ENCODE measurements around the gene TRPM2.
"Not testable (repeated sequence)": the region's sequence is repeated elsewhere in the genome, so short reads cannot be mapped to it uniquely, and the experiment has no call there.

The TRPM2 gene

DNA sequence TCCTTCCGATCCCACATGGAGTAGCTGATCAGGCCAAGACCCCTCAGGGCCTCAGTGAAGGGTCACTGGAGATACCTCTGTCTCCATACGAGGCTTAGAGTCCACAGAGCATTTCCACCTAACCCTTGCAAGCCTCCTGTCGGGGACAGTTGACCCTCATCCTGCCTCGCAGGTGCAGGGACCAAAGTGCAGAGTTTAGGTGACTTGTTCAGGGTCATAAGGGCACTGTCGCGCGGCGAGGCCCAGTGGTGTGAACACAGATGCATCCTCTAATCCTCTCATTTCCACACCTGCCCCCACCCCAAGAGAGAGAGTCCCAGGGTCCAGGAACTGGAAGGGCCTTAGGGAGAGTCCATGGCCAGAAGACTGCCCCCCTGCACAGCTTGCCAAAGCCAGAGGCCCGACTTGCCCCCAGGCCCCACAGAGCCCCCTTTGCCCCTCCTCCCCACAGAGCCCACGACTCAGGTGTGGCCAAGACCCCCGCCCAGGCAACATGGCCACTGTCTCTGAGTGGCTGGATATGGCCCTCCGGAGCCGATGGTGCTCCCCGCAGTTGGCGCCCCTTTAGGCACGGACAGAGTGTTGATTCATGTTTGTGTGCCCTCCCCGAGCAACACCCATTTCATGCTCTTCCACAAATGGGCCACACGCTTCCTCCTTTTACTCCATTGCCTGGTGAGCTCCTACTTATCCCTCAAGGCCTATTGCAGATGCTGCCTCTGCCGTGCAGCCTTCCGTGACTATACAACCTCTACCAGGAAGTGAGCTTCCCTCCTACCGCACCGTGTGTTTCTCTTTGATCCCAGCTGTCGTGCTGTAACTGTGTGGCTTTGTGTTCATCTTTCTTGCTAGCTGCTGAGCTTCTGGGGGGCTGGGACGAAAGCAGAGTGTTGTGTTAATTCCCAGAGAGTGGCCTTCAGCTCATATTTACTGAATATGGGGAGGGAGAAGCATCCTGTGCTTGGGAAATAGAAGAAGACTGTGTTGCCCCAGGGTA, 1.7 kb downstream of the TRPM2 start:
- DNase-seq = no peak

DNA sequence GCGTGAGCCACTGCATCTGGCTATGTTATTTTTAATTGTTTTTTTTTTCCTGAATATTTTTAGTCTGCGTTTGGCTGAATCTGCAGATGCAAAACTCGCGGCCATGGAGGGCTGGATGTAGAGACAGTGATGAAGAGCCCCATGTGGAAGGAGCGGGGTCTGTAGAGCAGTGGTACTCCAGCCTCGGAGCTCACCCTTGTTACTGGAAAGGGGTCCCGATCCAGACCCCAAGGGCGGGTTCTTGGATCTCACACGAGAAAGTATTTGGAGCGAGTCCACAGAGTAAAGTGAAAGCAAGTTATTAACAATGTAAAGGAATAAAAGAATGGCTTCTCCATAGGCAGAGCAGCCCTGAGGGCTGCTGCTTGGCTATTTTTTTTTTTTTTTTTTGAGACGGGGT, 2.7 kb downstream of the TRPM2 start:
- no peak for DNase-seq

DNA sequence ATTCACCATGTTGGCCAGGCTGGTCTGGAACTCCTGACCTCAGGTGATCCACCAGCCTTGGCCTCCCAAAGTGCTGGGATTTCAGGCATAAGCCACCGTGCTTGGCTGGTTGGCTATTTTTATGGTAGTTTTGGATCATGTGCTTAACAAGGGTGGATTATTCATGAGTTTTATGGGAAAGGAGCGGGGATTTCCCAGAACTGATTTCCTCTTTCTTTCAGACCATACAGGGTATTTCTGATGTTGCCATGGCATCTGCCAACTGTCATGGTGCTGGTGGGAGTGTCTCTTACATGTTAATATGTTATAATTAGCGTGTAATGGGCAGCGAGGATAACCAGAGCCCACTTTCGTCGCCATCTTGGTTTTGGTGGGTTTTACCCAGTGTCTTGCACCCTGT, 3.2 kb downstream of the TRPM2 start:
- DNase-seq = no peak

DNA sequence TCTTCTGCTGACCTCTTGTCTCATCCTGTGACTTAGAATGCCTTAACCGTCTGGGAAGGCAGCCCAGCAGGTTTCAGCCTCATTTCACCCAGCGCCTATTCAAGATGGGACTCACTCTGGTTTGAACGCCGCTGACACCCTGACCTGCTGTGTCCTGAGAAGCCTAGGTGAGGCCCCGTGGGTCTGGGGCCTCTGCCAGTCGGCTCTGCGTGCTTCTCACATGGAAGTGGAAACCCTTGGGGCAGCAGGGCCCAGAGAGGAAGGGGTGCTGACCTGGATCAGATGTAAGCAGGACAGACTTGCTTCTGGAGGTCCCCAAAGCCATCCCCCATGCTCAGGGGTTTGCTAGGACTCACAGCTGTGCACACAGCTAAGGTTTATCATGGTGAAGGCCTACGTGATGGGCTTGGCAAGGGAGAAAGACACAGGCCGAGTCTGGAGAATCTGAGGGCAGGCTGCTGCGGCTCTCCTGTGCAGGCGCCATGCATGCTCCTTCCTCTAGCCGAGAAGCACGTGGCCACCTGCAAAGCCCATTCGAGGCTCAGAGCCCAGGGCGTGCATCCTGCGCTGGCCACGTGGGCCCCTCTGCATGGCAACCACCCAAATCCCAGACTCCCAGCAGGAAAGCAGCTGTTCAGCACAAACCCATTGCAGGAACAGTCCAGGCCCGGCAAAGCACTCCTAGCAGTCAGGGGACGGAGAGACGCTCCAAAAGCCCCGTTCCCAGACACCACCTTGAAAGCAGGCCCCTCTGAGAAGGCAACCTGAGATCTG, 3.8 kb downstream of the TRPM2 start:
- DNase-seq = no peak

GRCh38 chr21:44359396-44359795, 6.0 kb downstream of the TRPM2 start:
- no peak for DNase-seq

DNA sequence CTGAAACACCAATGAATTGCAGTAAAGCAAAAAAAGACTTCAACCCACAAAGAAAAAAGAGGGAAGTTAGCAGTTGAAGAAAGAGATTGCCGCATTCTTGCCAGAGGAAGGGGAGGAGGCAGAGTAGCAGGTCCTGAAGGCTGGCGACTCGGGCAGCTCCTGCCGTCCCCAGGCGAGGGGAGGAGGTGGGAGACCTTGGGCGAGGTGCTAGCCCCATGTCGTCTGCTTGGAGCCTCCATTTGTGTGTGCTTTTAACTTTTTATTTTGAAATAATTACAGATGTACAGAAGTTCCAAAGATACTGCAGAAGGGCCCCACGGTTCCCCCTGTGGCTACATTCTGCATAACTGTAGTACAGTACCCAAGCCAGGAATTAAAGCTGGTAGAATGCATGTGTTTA, 6.7 kb downstream of the TRPM2 start:
- DNase-seq = no peak

DNA sequence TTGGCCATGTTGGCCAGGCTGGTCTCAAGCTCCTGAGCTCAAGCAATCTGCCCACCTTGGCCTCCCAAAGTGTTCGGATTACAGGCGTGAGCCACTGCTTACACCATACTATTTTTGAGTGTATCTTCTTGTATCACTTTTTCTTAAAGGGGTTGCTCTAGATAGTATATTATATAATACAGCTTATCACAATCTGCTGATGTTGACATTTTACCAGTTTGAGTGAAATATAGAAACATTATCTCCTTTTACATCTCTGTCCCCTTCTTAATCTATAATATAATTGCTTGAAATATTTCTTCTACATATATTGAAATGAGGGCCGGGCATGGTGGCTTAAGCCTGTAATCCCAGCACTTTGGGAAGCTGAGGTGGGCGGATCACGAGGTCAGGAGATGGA, 8.5 kb downstream of the TRPM2 start:
- not testable (repeated sequence) for DNase-seq

DNA sequence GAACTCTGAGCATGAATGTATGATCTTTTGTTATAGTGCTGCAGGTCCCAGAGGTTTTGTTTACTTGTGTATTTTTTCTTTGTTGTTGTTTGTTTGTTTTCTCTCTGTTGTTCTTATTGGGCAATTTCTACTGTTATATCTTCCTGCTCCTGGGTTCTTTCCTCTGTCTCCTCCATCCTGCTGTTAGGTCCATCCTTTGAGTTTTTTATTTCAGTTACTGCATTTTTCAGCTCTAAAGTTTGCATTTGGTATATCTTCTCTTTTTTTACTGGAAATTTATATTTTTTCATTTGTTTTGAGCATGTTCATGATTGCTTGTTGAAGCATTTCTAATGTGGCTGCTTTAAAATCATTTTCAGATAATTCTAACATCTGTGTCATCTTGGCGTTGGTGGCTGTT, 9.9 kb downstream of the TRPM2 start:
- no peak for DNase-seq

DNA sequence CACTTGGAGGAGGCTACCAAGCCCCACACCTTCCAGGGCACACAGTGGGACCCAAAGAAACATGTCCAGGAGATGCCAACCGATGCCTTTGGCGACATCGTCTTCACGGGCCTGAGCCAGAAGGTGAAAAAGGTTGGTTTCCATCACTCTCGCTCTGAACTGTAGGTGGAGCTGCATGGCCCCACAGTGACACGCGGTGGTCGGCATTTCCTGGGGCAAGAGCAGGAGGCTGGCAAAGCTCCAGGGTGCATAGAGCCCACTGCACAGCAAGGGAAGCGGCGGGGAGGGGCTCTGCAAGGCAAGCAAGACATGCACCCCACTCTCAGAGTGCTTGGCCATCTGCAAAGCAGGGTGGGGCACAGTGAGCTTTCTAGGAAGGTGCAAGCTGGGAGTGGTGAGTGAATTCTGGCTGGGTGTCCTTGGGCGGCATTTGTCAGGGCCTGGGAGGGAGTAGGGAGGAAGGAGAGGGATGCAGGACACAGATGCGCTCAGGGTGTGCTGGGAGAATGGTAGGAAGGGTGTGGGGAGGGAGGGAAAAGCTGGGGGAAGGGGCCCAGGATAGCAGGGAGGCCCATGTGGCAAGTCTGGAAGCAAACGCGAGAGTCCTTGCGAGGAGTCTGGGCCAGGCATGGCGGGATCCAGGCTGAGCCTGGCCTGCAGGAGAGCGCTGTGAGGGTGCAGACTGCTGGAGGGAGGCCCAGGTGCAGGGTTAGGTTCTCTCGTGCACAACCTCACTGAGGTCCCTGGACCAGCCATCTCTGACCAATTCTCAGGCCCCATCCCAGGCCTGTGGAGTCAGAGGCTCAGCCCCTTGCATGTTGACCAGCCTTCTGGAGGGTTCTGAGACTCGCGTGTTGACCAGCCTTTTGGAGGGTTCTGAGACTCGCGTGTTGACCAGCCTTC, 11.0 kb downstream of the TRPM2 start:
- DNase-seq = no peak

DNA sequence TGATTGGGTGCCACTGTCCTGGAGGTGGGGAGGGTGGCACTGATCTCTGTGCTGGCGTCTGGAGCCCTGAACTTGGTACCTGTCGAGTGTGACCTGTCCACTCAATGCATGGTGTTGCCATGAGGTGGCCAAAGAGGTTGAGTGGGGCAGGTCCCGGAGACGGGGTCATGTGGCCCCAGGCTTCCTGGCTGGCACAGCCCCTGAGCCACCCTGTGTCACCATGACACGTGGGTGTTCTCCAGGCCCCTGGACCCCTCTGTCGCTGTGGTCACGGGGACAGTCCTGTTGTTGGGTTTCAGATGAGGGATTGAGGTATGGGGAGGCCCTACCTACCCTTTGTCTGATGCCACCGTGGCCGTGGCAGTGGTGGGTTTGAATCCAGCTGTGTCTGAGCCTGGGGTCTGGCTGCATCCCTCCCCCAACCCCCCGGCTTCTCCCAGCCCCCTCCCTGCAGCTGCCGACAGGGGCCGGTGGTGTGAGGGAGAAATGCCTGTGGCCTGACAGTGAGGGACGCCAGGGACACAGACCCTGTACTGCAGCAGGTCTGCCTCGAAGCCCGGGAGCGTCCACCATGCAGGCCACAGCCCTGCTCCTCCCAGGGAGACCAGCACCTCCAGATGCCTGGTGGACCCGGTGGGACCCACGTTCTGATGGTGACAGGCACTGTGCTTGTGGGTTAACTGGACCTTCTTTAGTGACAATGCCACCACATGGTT, 12.0 kb downstream of the TRPM2 start:
- DNase-seq = no peak

GRCh38 chr21:44365967-44366585, 12.7 kb downstream of the TRPM2 start:
- DNase-seq = no peak

DNA sequence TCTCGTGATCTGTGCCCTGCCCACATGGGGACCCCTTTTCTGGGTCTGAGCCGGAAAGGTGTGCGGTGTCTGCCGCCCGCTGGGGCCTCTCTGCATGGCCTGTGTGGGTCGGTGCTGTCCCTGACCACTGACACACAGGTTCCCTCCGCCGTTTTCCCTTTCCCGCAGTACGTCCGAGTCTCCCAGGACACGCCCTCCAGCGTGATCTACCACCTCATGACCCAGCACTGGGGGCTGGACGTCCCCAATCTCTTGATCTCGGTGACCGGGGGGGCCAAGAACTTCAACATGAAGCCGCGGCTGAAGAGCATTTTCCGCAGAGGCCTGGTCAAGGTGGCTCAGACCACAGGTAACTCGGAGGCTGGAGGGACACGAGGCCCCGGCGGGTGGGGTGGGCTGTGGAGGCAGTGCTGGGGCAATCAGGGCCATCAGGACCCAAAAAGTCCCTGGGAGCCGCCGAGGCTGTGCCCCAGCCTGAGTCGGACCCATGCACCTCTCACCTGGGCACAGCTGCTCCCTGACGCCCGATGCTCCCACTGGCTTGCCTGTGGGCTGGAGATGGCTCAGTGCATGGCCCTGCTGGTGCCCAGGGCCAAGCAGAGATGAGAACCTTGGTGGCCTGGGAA, 13.3 kb downstream of the TRPM2 start:
- no peak for DNase-seq

GRCh38 chr21:44368711-44369446, 15.5 kb downstream of the TRPM2 start:
- no peak for DNase-seq

- DNase-seq = no peak
Measured at GRCh38 chr21:44370027-44370735, 16.8 kb downstream of the TRPM2 start.

DNA sequence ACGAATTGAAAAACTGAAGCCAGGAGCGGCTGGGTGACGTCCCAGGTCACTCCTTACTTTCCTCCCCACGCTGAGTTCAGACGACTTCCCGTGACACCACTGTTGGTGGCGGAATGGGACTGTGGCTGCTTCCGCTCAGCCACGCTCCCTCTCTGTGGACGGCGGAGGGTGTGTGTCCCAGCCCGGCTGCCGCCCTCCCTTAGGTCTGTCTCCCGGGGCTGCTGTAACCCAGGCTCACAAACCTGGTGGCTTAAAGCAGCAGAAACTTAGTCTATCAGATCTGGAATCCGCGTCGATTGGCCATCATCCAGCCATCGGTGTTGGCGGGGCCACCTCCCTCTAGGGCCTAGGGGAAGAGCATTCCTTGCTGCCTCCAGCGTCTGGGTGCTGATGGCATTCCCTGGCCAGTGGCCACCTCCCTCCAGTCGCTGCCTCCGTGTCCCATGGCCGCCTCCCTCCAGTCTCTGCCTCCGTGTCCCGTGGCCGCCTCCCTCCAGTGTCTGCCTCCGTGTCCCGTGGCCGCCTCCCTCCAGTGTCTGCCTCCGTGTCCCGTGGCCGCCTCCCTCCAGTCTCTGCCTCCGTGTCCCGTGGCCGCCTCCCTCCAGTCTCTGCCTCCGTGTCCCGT, 17.5 kb downstream of the TRPM2 start:
- DNase-seq = no peak

GRCh38 chr21:44371596-44371995, 18.2 kb downstream of the TRPM2 start:
- DNase-seq = no peak

DNA sequence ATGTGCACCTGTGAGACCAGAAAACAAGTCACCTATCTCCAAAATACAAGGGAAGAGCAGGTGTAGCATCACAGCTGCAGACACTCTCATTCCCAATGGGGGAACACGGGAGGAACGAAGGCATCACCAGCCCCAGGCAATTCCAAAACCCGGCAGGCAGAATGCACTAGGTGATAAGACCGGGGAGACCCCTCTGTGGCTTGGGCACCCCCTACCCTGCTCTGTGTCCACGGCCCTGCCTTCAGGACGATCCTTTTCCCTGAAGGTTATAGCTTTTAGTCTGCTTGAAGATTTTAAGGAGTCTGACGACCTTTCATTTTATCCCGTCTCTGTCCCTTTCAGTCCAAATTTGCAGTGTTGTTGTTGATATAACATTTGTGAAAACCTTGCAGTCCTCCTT, 19.2 kb downstream of the TRPM2 start:
- no peak for DNase-seq

GRCh38 chr21:44374601-44375280, 21.3 kb downstream of the TRPM2 start:
- DNase-seq = no peak

DNA sequence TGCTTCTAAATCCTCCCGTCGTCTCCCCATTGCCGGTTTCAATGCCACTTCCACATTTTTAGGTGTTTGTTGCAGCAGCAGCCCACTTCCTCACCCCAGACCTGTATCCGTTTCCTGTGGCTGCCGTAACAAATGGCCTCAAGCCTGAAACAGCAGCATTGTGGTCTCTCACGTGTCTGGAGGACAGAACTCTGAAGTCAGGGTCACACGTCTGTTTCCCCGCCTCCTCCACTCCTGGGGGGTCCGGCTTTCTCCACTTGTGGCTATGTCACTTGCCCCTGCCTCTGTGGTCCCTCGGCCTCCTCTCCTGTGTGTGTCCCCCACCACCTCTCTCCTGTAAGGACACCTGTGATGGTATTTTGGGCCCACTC, 21.8 kb downstream of the TRPM2 start:
- no peak for DNase-seq

Data from midbrain (tissue), 1 donor.